IPS-18c (cell line): Measurements from ENCODE around the gene GPS1.

Source experiments
- H3K4me3 ChIP-seq: 2 replicates; pipeline ENCODE4 v1.7.0; 2013; ENCODE audit warnings: low read depth, mild to moderate bottlenecking, low read length, moderate library complexity; ENCODE audit not compliant: insufficient read depth
- H3K9me3 ChIP-seq: one replicate; pipeline ENCODE4 v1.6.1; 2013; ENCODE audit warnings: mild to moderate bottlenecking, low read length, moderate library complexity; ENCODE audit not compliant: control insufficient read depth, insufficient read depth

Gene GPS1

DNA sequence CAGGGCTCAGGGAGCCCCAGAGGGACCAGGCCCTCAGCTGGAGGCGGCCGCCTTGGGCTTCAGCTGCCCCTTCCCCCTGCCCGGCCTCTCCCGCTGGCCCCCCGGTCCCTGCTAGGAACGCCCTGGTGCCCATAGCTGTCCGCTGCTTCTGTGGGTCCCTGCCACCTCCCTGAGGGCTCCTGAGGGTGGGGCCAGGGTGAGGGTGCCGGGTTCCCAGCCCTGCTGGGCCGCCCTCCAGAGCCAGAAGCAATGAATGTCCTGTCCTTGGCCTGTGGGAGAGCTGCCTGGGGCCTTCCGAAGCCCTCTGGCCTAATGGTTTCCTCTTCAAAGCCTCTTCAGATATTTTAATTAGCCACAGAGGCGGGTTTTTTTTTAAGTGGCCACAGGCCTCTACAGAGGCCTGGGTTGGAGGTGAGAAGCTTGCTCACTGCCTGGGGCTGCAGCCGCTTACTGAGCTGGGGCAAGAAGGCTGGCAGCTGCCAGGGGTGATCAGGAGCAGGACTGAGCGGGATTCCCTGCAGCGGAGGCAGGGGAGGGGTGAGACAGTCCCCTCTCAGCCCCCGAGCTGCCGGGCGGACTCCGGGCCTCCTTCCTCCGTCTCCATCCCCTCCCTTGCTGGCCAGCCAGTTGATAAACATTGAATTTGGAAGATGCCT is 38.9 kb upstream of the GPS1 start:
- Histone ChIP-seq H3K4me3 (no peak overlapping the region), H3K9me3 (no peaks in the 10 kb centered on the region)

DNA sequence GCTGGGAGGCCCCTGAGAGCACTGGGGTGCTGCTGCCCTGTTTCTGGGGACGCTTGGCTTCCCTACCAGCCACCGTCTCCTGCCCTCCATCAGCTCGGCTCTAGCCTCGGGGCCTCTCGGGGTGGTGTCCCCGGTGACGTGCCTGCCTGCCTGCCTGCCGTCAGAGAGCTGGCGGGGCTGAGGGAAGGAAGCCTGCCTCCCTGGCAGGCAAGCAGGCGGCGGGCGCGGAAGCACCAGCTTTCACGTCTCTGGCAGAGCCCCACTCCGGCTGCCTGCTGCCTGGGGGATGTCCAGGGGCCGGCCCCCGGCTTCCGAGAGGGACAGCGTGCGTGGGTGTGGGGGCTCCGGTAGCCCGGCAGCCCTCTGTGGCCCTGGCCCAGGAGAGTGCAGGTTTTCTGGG is 38.4 kb upstream of the GPS1 start:
- Histone ChIP-seq H3K4me3 (no peak overlapping the region), H3K9me3 (no peaks in the 10 kb centered on the region)

DNA sequence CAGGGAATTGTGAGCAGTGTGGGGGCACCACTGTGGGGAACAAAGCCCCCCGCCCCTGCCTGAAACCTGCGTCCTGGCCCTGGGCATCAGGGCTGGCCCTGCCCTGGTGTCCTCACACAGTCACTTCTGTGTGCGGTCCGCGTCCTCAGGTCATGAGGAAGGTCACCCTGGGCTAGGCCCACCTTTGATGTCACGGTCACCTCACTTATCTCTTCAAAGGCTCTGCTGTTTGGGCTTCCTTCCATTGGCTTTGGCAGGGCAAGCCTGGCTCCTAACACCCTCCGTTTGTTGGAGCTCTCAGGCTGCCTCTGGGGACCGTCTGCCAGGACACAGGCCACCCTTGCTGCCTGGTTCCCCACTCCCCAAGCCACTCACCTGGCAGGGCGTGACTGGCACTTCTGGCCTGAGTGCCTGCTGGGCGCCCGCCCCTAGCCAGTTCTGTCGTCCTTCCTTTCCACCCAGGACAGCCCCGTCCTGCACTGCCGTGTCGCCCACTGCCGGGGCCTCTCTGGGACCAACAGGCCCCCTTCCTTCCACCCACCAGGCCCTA is 37.9 kb upstream of the GPS1 start:
- Histone ChIP-seq H3K9me3 (no peaks in the 10 kb centered on the region), H3K4me3 (no peak overlapping the region)

DNA sequence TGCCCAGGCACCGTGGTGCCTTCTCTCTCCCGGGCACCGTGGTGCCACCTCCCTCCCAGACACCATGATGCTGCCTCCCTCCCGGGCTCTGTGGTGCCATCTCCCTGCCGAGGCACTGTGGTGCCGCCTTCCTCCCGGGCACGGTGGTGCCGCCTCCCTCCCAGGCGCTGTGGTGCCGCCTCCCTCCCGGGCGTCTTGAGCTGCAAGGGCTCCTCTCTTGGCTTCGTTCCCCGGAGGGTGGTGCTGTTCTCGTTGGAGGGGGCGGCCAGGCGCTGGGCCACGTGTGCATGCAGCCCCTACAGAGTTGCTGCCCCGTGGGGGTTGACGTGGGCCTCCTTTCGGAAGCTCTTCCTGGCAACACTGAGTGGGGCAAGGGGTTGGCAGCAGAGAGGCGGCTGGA is 37.3 kb upstream of the GPS1 start:
- Histone ChIP-seq H3K9me3 (no peaks in the 10 kb centered on the region), H3K4me3 (no peak overlapping the region)

DNA sequence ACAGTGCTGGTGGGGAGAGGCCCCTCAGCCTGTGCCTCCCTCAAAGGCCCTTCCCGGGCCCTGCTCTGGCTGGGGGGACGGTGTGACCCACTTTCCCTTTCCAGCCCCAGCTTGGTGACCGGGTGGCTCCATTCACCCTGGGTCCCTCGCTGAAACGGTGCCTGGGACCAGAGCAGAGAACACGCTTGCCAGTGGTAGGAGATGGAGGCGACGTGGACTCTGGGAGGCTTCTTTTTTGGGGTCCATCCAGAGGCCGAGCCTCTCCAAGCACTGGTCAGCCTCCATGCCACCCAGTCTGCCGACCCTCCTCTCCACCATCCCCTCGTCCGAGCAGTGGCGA is 36.8 kb upstream of the GPS1 start:
- H3K9me3 ChIP-seq, result no peaks in the 10 kb centered on the region
- no peak overlapping the region for H3K4me3 ChIP-seq

DNA sequence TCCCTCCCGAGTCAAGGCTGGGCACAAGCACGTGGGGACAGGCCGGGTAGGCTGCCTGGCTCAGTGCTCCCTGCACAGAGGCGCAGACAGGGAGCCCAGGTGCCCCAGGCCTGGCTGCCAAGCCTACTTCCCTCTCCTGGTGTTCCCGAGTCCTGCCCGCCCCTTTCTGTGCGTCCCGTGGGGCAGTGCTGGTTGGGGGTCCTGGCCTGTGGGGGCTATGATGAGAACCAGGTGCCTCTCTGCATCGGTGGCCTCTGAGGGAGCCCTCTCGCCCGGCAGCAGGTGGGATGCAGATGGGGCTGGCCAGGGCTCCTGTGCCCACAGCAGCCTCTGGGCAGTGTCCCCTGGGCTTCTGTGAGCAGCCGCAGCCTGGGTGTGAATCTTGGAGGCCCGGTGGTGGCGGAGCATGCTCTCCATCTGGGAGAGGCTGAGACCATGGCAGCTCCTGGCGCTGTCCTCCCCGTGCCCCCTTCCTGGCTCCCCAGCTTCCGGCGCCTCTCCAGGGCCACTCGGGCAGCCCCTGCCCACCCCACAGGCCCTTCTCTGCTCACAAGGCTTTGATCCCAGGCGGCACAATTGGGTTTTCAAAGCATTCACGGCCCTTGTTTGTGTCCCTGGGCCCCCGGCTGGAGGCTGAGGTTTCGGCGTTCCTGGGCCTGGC is 36.3 kb upstream of the GPS1 start:
- Histone ChIP-seq H3K9me3 (no peaks in the 10 kb centered on the region), H3K4me3 (no peak overlapping the region)

- H3K4me3 ChIP-seq, result no peak overlapping the region
- no peaks in the 10 kb centered on the region for H3K9me3 ChIP-seq
These were observed 35.4 kb upstream of the GPS1 start for GRCh38 chr17:82016061-82016874.

DNA sequence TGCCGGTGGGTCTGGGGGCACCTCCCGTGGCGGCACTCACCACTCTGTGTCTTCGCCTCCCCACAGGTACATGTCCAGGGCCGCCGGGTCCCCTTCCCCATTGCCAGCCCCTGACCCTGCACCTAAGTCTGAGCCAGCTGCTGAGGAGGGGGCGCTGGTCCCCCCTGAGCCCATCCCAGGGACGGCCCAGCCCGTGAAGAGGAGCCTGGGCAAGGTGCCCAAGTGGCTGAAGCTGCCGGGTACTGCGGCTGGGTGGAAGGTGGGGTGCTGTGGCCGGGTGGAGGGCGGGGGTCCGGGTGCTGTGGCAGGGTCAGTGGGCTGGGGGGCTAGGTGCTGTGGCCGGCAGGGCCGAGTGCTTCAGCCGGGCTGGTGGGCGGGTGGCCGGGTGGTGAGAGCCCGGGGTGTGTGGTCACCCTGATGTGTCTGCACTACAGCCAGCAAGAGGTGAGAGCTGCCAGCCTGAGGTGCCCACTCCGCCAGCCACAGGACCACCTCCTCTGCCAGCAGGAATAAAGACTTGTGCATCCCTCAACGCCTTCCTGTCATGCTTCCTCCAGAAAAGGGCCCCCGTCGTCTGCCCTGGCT is 34.7 kb upstream of the GPS1 start:
- H3K9me3 ChIP-seq, result no peaks in the 10 kb centered on the region
- H3K4me3 ChIP-seq, result no peak overlapping the region

GRCh38 chr17:82017612-82018151 is 34.0 kb upstream of the GPS1 start:
- Histone ChIP-seq H3K9me3 (no peaks in the 10 kb centered on the region), H3K4me3 (no peak overlapping the region)

DNA sequence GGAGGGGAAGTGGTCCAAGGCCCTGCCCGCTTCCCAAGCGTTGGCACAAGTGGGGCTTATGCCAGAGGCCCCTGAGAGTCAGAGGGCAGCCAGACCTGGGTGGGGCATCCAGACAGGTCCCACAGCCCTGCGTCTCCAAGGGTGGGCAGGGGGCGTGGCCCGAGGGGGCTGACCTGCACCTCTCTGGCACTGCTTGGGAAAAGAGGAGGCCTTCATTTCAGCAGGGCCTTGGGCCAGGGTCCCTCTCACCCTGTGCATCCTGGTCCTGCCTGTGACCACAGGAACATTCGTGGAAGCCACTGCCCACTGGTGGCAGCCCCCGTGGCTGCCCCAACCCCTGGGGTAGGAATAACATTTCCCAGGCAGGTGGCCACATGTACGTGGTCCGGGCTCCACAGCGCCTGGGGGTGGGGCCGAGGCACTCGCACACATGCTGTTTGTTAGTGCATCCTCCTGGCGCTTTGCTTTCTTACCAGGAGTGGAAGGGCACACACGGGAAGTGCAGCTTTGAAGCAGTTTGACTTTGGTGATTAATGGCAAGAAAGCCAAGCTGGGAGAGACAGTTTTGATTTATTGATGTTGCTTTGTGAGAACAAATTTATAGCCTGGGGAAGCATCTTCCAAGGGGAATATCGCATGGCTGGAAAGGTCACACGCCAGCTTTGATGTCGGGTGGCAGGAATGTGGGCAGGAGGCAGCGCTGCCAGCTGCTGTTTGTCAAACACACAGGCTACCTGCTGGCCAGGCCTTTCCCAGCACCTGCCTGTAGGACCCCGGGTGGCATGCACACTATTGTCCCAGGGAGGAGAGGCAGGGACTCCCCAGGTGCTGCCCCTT is 33.3 kb upstream of the GPS1 start:
- Histone ChIP-seq H3K9me3 (no peaks in the 10 kb centered on the region), H3K4me3 (no peak overlapping the region)

DNA sequence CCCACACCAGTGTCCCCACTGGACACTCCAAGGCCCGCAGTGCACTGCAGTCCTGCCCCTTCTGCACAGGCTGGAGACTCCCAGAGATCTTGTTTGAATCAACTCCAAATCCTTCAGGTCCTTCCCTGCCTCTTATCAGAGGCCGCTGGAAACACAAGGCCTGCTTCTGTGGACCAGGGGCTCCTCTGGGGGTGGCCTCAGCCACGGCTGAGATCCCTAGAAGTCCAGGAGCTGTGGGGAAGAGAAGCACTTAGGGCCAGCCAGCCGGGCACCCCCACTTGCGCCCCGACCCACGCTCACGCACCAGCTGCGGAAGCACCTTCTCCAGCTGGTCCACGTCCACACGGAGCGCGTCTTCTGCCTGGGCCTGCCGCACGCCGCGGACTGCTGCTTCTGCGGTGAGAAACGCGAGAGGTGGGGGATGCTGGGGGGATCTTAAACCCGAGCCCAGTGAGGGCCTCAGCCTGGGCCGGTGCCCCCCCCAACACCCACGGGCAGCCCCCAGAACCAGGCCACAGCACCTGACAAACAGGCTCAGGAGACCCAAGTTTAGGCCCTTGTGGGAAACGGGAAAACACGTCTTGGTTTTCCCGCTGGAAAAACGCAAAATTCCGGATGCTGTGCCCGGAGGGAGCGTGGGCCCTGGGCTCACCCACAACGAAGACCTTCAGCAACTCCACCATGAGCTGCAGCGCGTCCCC is 32.6 kb upstream of the GPS1 start:
- H3K4me3 ChIP-seq, result no peak overlapping the region

DNA sequence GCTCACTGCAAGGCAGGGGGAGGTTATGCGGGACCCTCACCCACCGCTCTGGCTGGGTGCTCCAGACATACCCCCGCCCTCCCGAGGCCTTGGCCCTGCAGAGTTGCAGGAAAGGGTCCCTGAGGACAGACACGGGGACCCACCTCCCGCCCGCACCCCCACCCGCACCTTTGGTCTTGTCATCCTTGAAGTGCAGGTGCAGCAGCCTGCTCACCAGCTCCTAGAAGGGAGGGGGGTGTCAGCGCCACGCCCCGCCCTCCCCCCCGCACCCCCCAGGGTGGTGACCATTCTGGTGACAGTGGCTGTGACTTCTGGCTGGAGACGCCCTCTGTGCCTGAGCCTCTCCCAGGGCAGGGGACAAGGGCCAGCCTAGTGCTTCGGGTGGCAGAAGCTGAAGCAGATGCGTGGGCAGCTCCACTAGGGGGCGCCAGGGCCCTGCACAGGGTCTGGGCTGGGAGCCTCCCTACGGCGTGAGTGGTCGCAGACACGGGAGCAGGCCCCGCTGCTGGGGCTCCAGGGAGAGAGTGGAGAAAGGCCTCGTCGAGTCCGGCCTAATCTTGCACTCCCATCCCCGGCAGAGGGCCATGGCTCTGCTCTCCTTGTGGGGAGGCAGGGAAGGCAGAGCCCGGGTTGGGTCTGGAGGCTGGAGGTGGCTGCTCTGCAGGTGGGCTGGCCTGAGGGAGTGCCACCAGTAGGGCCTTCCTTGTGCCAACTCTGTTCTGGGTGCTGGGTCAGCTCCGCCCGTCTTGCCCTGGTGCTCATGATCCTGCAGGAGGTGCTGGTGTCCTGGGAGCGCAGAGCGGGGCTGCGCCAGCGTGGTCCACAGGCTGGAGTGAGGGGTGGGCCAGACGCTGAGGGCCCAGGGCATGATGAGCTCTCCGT is 31.8 kb upstream of the GPS1 start:
- no peaks in the 10 kb centered on the region for H3K9me3 ChIP-seq
- no peak overlapping the region for H3K4me3 ChIP-seq

More for the DNA sequence above, 32.6 kb upstream of the GPS1 start:
- H3K9me3 ChIP-seq, result no peaks in the 10 kb centered on the region

DNA sequence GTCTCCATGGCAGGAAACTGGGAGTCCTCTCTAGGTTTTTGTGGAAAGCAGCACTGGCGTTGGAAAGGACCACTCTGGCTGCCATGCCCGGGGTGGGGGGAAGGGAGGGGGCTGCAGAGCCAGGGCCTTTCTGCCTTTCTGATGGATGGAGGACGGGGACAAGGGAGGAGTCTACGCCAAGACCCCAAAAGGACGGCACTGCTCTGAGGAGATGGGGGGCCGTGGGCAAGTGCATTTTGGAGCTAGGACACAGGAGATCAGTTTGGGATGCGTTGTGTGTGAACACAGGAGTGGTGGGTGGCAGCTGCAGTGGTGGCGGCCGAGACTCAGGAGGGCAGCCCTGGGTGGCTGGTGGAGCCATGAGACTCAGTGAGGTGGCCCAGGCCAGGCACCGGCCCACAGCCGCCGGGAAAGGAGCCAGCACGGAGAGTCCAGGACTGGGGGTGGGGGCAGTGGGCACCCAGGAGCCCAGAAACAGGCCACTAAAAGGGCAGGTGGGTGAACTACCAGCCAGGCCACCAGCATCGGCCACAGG is 31.1 kb upstream of the GPS1 start:
- Histone ChIP-seq H3K4me3 (no peak overlapping the region), H3K9me3 (no peaks in the 10 kb centered on the region)

GRCh38 chr17:82021107-82021899 is 30.4 kb upstream of the GPS1 start:
- Histone ChIP-seq H3K9me3 (no peaks in the 10 kb centered on the region), H3K4me3 (peak overlapping the region; percentile 84)
